Measurements from ENCODE around the gene PCTP.

GRCh38 chr17:55751720-55752250 is 934 bp downstream of the PCTP start:
- no peak for TF ChIP-seq EP300 (IDR thresholded peaks at IDR 0.05)
- no peak for TF ChIP-seq CTCF (IDR thresholded peaks at IDR 0.05)

All from upper lobe of left lung (tissue), 4 donors.